Effector CD4-positive, alpha-beta T cell (primary cell): ENCODE results near the gene GPR146.
A peak's percentile ranks its signal among the peaks of the same experiment; 100 is the strongest.

ENCODE experiments used
- DNase-seq: peaks from one replicate; pipeline ENCODE4 v3.0.0-alpha.2; 2020

Gene GPR146

DNA sequence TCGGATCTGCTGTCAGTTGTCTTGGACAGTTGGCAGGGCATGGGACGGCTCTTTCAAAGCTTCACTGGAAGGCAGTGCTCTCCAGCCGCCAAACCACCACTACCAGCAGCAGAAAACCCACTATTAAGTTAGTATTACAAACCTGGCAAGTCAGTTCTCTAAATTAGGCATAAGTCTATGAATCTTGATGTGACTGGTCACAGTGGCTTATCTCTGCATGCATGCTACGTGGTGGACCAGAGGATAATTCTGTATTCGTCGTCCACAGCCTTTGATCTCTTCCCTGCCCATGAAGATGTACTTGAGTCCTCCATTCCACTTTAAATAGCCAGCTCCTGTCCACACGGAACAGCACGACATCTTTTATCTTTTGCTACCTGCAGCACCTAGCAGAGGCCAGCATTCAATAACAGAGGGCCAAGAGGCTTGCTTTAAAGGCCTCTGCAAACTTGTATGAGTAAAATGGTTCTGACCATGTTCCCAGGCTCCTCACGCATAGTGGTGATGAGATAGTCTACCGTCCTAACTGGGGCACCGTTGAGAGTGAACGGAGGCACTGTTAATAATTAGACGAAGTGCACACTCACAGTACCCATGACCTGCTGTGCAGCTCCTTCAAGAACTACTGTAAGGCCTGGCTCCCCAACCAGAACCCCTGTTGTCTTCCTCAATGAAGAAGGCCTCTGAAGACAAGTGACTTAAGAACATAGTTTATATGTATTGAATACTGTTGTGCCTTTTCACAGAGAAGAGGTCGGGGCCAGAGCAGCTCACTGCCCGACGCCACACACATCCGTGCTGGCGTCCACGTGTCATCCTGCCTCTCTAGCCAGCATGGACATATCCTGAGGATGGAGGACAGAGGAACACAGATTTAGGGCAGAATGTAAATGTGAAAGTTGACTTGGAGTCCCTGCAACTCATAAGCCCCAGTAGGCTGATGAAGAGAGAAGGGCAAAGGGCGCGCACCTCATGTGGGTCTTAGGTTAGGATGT, 1.0 kb downstream of the GPR146 start:
- DNase-seq, result no peak

DNA sequence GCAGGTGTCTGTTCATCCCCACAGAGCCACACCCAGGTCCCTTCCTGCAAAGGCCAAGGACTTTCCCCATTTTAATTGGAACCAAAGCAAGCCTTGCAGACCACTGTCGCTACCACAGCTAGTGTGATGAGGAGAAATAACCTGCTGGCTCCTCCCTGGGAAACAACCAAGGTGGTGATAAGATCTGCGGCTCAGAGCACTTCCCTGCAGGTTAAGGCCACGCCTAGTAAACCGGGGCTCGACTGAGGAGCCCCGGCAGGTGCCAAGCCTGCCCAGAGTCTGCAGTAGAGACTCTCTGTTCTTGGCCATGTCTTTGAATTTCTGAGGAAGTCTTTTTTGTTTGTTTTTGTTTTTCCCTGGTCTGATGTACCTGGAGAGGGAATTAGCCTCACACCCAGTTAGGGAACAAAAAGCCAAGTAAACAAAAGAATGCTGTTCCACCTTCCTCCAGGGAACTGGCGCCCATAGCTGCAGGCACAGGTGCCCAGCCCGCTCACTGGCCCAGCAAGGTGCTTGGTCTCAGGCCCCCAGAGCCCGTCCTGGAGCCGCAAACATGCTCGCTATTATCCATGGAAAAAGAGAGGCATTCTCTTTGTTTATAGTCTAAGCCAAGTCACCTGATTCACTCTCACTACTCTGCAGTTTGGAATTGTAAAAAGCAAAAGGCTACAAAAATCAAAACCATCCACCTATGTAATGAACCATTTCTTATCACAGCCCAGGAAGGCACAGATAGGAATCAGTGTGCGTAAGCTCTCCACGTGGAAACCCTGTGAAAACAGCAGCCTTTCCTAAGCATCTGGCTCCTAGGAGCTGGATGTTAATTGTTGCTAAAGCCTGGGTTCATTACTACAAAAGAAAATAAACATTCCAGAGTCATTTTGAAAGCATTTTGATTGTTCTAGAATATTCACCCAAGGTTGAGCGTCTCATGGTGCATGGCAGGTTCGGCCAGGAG, 2.7 kb downstream of the GPR146 start:
- DNase-seq, result peak; percentile 60

DNA sequence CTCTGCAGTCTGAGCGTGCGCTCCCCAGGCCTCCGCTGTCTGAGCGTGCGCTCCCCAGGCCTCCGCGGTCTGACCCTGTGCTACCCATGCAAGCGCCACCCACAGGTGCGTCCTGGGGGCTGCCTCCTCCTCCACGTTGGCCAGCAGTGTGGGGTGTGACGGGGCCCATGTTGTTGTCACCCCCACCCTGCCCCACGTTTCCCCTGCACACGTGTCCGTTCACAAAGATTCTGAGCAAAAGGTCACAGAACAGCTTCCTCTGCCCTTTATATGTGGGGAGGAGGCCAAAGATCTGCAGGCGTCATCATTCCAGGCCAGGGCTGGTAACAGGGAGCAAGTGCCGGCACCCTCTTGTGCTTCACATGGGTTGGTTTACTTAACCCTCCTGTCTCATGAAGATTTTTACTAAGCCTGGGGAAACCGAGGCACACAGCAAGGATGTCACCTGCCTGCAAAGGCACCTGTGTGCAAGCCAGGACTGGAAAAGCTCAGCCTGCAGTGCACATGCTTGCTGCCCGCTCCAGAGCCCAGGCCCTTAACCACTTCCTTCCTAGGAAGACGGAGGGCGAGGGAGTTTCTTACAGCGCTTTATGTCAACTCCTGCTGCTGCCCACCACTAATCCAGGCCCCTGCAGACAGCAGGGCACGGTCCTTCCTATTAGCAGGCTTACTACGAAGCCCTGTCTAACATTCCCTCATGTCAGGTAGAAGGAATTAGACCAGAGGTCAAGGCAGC, 4.8 kb downstream of the GPR146 start:
- no peak for DNase-seq

DNA sequence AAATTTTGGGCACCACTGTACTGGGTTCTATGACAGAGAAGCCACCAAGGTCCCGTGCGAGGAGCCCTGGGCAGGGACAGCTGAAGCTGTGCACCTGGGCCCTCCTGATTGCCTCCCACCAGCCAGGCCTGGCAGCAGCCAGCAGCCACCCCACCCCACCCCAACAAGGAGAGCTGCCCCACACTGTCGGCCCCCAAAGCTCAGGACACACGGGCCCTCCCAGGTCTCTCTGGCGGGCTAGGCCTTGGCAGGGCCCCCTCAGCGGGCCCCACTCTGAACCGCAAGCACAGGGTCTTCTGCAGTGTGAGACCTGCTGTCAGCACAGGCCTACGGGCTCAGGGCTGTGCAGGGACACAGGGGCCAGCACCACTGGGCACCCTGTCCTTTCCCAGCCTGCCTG, 5.5 kb downstream of the GPR146 start:
- no peak for DNase-seq

DNA sequence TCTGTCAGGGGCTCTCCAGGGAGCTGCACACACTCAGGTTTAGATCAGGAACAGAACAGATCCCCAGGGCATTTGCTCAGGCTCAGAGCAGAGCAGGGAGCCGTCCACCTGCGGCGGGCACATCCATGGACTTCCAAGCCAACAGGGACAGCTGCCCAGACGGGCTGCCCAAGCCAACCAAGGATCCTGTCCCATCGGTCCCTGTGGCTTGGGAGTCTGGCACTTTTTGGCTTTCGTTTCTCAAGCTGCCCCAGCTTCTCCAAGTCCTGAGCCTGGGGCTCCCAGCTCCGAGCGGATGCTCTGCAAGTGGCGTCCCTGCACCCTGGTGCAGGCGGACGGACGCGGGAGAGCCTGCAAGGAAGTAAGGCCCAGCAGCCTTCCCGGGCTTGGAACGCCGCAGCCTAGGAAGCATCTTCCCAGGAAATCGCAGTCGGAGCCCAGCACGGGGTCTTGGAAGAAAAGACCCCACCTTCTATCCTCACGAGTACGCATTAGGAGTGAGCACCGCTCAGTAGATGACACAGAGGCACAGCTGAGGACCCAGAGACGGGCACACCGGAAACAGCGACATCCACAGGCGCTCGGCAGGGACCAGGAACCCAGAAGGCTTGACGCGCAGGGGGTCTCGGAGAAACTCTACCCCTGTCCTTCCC, 6.0 kb downstream of the GPR146 start:
- no peak for DNase-seq

DNA sequence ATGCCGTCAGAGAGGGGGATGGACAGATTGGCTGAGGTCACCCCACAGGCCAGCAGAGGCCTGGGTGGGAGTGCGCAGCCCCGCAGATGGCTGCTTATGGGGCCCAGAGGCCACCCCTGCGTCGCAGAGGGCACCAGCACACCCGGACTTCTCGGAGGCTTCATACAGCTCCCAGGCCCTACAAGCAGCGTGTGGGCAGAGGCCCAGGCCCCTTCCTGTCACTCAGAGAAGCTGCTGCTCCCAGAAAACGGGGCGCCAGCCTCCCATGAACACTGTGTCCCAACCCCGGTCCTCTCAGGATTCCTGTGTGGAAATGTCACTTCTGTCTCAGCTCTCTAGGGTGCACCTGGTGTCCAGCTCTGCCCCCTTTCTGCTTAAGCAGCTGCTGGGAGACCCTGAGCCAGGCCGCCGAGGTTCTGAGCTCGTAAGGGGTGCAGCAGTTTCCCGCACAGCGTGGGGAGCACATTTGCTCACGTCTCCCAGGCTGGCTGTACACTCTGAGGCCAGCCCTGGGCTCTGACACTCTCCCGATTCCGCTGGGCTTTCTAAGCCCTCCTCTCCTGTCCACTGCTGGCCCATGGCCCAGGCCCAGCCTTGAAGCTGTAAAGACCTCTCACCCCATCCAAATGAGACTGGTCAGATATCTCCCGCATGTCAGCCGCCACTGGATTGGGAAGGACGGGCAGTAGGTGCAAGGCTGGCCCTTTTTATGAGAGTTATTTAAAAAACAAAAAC, 6.8 kb downstream of the GPR146 start:
- no peak for DNase-seq

DNA sequence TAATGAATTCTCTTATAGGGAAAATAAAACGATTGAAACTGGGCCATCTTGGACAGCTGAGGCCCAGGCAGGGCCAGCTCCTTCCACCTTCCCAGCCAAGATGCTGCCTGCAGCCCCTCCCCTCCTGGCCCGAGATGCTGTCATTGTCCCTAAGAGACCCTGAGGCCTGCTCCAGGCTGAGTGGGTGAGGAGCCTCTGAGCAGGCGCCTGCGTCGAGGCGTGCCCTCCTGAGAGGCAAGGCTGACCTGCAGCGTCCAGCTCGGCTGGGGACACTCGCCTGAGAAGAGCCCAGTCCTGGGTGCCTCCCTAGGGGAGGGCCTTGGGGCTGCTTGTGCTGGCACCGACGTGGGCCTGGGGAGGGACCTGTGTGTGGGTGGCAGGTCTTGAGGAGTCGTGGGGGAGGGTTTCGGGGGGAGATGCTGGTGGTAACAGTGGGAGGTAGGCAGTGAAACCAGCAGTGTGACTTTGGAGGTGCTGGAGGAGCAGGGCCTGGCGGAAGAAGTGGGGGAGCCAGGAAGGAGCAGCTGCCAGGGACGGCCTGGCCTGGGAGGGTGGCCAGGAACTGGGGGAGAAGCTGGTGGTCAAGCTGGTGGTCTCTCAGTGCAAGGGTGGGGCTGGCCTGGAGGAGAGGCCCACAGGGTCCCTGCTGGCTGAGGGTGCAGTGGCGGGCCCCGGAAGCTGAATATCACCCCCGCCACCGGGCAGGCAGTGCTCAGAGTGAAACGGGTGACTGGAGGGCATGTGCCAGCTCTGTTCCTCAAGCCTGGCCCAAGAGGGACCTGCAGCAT, 7.9 kb downstream of the GPR146 start:
- DNase-seq, result no peak

DNA sequence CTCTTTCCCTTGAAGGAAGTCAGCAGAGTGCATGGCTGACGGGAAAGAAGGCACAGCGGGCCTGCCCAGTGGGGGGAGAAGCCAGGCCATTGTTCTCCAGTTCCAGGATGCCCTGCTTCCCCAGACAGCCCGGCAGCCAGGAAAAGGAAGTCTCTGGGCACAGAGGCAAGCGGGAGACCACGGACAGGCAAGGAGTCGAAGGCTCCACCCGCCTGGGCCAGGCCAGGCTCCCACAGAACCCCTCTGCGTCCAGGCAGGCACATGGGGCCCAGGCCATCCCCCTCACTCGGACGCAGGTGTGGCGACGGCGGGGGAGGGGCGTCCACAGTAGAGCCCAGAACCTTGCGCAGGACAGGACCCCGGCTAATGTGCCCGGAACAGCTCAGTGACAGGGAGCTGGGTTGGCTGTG, 8.7 kb downstream of the GPR146 start:
- DNase-seq, result no peak

DNA sequence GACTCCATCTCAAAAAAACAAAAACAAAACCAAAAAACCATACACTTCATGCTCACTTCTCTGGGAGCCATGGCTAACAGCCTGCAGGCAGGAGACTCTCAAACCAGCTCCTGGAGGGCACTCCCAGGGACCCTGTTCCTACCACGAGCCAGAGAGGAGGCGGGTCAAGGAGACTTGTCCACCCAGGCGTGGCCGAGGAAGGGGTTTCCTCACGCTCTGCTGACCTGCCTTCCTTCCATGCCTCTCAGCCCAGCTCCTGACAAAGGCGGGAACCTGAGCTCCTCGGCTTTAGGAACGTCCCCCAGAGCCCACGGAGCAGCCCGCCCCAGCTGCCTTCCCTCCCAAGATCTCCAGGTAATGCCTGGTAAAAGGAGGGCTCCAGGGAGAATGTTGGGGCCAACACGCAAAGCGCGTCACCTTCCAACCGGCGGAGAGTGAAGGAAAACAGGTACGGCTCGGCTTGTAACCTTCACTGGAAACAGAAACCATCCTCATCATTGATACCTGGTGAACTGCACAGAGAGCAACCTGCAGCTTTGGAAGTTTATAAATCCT, 9.5 kb downstream of the GPR146 start:
- no peak for DNase-seq

DNA sequence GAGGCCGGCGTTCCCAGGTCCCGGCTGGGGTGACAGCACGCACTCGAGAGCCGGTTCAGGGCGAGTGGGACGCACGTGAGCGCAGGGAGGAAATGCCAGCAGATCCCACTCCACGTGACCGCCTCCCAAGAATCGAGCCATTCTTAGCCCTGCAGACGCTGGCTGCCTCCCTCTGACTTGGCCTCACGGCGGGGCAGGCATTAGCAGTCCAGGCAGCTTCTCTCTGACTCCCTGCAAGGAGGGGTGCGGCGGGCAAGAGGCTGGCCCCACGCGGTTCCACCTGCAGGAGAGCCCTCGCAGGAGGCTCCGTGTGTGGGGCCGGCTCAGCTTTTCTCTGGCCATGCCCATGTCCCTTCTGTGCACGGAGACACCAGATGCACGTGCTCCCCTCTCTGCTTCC, 10.1 kb downstream of the GPR146 start:
- DNase-seq, result no peak

DNA sequence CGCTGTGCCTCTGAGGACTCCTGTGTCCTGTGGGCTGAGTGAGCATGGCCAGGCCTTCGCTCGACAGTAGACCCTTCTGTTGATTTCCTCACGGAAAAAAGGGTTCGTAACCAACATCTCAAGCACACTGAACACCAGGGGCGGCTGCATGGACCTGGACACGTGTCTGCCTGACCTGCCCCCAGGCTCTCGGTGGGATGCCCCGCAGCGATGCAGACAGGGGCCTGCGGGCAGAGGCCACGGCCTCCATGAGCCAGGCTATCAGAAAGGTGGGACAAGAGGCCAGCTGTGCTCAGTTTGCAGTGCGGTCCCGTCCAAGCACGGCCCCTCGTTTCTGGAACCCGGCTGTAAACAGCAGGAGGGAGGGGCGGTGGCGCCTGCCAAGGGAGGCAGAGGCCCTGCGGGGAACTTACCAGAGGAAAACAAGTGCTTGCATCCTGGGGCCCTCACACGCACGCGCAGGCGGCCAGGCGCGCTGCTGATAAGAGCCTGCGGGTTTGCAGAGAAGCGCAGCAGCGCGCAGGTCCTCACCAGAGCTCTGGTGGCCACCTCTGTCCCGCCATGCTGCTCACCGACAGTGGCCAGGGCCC, 10.6 kb downstream of the GPR146 start:
- DNase-seq, result peak; percentile 31

DNA sequence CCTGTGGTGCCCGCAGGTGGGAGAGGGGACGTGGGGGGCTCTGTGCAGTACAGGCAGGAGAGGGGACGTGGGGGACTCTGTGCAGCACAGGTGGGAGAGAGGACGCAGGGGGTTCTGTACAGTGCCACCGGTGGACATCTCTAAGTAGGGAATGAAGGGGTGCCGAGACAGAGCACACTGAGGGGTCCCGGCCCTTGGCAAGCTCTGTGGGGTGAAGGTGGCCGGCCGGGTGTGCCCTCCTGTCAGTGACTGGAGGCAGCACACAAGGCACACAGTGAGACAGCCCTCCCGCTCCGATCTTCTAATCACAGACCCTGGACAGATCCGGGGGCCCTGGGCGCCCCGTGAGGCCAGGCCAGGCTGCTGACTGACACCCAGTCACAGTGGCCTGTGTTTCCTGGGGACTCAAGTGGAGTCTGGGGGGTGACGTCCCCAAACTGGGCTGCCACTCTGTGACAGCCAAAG, 11.2 kb downstream of the GPR146 start:
- DNase-seq, result no peak

DNA sequence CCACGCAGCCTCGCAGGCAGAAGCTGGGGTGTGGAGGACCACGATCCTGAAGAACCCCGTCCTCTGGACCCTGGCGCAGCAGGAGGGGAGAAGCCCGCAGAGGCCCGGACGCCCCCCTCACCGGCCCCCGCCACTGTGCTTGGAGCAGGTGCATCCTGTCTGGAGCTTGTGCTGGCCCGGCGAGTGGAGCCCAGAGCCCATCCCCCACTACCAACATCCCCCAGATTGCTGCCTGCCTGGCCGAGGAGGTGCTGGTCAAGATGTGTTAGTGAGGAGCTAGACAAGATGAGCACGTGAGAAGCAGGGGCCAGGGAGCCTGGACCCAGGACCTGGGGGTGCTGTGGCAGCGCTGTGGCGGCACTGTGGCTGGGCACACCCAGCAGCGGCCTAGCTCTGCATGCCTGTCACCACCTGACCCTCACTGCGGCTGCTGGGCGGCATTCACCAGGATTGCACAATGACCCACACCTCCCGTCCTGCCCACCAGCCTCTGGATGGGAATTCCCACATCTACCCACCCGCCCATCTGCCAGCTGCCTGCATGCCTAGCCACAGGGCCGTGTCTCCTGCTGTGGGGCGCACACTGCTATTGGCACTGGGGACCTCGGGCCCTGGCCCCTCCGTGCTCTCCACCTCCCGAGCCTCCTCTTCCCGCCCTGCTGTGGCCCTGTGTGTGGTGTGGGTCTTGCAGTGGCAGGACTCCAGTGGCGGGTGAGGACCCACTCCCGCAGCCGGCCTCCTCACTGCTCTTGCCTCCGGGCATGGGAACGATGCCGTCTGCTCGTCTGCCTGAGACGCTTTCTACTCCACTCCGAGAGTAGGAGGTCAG, 11.8 kb downstream of the GPR146 start:
- DNase-seq, result no peak

DNA sequence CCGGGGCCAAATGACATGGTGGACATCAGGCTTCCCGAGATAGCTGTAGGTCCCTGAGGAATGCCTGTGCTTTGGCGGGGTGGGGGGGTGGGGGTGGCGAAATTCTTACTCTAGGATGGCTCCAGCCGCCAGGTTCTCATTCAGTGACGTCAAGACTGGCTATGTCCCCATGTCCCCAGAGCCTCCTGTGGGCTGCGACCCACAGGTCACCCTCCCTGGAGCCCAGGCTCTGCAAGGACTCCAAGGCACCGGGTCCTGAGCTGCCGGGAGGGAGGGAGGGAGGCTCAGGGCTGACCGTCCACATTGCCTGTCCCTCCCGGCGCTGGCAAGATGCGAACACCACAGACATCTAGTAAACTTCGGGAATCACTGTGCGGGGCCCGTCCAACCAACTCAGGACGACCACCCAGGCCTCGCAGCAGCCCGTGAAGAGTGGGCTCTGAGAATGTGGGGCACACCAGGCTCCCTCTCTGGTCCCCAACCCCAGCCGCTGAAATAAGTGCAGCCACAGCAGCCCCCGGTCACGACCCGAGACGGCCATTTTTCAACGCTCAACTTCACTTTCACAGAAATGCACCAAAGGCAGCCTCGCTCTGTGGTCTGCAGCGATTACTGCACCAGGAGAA, 12.6 kb downstream of the GPR146 start:
- DNase-seq, result no peak

DNA sequence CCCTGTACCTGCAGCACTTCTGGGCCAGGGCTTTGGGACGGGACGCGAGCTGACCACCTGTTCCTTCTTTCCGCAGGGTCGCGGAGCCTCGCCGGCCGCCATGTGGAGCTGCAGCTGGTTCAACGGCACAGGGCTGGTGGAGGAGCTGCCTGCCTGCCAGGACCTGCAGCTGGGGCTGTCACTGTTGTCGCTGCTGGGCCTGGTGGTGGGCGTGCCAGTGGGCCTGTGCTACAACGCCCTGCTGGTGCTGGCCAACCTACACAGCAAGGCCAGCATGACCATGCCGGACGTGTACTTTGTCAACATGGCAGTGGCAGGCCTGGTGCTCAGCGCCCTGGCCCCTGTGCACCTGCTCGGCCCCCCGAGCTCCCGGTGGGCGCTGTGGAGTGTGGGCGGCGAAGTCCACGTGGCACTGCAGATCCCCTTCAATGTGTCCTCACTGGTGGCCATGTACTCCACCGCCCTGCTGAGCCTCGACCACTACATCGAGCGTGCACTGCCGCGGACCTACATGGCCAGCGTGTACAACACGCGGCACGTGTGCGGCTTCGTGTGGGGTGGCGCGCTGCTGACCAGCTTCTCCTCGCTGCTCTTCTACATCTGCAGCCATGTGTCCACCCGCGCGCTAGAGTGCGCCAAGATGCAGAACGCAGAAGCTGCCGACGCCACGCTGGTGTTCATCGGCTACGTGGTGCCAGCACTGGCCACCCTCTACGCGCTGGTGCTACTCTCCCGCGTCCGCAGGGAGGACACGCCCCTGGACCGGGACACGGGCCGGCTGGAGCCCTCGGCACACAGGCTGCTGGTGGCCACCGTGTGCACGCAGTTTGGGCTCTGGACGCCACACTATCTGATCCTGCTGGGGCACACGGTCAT, 13.3 kb downstream of the GPR146 start:
- no peak for DNase-seq

DNA sequence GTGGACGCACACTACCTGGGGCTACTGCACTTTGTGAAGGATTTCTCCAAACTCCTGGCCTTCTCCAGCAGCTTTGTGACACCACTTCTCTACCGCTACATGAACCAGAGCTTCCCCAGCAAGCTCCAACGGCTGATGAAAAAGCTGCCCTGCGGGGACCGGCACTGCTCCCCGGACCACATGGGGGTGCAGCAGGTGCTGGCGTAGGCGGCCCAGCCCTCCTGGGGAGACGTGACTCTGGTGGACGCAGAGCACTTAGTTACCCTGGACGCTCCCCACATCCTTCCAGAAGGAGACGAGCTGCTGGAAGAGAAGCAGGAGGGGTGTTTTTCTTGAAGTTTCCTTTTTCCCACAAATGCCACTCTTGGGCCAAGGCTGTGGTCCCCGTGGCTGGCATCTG, 14.0 kb downstream of the GPR146 start:
- no peak for DNase-seq

DNA sequence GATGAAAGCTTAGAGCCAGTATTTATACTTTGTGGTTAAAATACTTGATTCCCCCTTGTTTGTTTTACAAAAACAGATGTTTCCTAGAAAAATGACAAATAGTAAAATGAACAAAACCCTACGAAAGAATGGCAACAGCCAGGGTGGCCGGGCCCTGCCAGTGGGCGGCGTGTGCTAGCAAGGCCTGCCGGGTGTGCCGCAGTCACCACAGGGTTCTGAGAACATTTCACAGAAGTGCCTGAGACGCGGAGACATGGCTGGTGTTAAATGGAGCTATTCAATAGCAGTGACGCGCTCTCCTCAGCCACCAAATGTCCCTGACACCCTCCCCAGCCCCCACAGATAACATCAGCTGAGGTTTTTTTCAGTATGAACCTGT, 14.5 kb downstream of the GPR146 start:
- no peak for DNase-seq
